Measurements from ENCODE around the gene MT1B.

- TF ChIP-seq CTCF (conservative IDR thresholded peaks at IDR 0.05; ENCODE audit: low read length) (no peak), EZH2phosphoT487 (IDR thresholded peaks at IDR 0.05; ENCODE audit: borderline replicate concordance, low read depth, low read length) (no peak)
Measured at GRCh38 chr16:56651586-56651985, at the start of gene MT1B.

All from OCI-LY7 (cell line).